Measurements from ENCODE around the gene C1orf198.

GRCh38 chr1:230877146-230877923, 9.0 kb upstream of the C1orf198 start:
- TF ChIP-seq POLR2AphosphoS5 (IDR thresholded peaks at IDR 0.05; ENCODE audit: low read depth) (no peak), REST (IDR thresholded peaks at IDR 0.05; ENCODE audit: insufficient replicate concordance, low read depth) (no peak), CTCF (IDR thresholded peaks at IDR 0.05; ENCODE audit: insufficient read depth, low read length) (no peak), GABPA (IDR thresholded peaks at IDR 0.05; ENCODE audit: low read depth) (no peak)

Measured in HL-60 (cell line).